GM18868 (cell line): ENCODE measurements around the gene CCDC81.

Source experiments
- ATAC-seq: cut with Tn5 transposase; IDR thresholded peaks from one replicate; pipeline ENCODE4 v1.9.1; 2021; ENCODE audit warnings: mild to moderate bottlenecking, moderate library complexity; ENCODE audit not compliant: unreplicated experiment

Gene CCDC81

DNA sequence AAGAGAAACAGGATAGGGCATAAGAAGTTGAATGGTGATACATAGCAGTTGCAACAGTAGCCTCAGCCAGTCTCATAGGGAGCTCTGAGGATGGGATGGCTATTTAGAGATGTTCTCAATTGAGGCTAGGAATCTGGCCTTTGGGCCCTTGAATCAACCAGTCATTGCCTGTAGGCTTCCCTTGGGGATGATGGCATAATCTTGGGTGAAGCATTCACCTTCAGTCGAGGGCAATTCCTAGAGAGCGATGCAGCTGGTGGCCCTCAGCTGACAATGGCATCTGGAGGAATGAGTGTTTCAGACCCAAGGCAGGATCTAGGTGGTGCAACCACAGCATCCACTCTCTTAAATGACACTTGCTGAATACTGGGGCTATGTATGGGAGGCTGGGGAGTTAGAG is 61.0 kb downstream of the CCDC81 start:
- ATAC-seq = no peak

GRCh38 chr11:86438685-86439084 is 64.0 kb downstream of the CCDC81 start:
- no peak for ATAC-seq

GRCh38 chr11:86440305-86440716 is 65.6 kb downstream of the CCDC81 start:
- no peak for ATAC-seq

- no peak for ATAC-seq
Measured at GRCh38 chr11:86440843-86441242, 66.2 kb downstream of the CCDC81 start.

GRCh38 chr11:86442420-86442819 is 67.7 kb downstream of the CCDC81 start:
- no peak for ATAC-seq

DNA sequence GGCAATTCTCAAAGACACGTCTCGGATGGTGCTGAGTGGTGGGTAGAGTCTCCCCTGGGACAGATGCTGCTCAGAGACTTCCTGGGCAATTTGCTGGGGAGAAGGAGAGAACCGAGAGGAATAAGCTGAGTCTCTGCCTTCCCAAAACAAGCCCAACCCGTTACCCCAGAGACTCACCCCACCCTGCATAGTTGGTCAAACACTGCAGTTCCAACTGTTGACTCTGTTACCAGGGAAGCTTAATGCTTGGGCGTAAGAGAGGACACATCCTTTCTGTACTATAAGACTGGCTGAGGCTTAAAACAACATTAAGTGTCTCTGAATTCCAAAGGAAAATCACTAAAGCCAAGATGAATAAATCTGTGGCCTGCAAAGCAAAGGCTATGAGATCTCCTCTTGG is 68.1 kb downstream of the CCDC81 start:
- no peak for ATAC-seq

GRCh38 chr11:86443415-86443814 is 68.7 kb downstream of the CCDC81 start:
- ATAC-seq = peak; percentile 36

DNA sequence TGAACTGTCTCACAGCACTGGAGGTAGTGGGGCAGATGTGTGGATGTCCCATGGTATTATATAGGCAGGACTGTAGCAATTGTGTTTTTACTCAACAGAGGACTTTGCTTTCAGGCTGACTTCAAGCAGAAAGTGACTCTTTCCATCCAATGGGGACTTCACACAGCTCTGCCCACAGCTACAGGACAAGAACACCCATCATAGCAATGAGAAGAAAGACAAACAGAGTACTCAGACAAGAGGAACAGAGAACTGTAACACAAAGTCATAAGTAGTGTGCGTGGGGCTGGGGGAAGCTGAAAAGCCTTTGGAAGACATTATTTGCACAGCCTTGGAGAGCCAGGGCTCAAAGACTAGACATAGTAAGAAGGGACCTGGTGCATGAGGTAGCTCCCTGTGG is 70.3 kb downstream of the CCDC81 start:
- peak; percentile 39 for ATAC-seq

GRCh38 chr11:86446163-86446923 is 71.7 kb downstream of the CCDC81 start:
- ATAC-seq = no peak

DNA sequence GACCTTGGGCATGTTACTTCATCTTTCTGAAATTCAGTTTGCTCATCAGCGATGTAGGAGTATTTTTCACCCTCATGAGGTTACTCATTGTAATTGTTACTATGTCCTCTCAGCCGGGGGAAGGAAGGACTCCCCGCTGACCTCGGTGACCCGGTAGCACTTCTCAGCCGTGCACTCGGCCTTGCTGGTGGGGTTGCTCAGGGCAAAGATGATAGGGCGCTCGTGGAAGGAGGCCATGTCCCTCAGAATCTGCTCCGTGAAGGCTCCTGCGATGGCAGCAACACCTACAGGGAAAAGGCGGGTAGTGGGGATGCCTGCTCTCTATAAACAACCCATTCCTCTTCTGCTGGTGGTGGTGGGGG is 72.2 kb downstream of the CCDC81 start:
- ATAC-seq = no peak

DNA sequence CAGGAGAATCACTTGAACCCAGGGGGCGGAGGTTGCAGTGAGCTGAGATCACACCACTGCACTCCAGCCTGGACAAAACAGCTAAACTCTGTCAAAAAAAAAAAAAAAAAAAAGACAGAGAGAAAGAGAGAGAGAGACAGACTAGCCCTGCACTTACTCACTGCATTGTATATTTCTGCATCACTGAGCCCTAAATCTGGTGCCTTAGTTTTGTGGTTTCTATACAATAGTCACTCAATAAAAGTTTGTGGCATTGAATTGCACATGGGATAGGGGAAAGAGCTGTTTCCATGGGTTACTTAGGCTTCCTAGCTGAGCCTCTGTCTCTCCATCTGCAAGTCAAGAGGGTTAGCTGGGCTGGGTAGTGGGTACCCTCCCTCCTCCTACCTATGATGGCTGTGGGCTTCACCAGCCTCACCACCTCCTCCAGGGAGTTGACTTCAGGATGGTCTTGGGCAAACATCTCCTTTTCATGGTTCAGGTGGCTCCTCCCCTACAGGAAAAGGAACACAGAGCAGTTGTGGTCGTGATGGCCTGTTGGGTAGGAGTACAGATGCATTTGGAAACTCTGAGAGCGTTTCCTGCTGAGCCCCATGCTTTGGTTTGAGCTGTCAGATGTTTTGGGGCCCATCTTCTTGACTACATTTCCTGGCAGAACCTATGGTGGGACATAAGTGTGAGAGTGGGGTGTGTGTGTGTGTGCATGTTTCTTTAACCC is 73.2 kb downstream of the CCDC81 start:
- no peak for ATAC-seq

GRCh38 chr11:86449993-86450629 is 75.4 kb downstream of the CCDC81 start:
- no peak for ATAC-seq

DNA sequence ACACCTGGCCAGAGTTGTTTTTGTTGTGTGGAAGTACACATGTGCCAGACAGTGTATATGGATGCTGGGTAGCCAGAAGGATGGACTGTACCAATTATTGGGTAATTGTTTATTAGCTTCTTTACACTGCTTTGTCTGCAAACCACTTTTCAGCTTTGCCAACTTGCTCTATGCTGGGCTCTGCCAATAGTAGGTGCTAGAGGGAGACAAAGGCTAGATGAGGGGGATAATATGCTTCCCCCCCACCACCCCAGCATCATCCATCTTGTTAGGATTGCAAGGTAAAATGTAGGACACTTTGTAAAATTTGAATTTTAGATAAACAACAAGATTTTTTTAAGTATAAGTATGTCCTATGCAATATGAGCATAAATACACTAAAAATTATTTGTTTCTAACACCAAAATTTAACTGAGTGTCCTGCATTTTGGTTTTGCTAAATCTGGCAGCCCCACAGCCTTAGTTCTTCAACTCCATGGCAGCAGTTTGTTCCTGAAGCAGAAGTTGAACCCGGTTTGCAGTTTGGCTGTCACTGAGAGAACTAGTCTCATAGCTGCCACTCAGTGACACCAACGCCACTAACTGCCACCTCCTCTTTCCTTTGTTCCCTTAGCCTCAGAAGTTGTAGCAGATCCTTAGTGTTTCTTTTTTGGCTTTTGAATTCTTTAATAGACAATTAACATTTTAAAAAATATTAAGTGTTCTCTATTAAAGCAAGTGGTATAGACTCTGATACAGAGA is 78.8 kb downstream of the CCDC81 start:
- no peak for ATAC-seq

DNA sequence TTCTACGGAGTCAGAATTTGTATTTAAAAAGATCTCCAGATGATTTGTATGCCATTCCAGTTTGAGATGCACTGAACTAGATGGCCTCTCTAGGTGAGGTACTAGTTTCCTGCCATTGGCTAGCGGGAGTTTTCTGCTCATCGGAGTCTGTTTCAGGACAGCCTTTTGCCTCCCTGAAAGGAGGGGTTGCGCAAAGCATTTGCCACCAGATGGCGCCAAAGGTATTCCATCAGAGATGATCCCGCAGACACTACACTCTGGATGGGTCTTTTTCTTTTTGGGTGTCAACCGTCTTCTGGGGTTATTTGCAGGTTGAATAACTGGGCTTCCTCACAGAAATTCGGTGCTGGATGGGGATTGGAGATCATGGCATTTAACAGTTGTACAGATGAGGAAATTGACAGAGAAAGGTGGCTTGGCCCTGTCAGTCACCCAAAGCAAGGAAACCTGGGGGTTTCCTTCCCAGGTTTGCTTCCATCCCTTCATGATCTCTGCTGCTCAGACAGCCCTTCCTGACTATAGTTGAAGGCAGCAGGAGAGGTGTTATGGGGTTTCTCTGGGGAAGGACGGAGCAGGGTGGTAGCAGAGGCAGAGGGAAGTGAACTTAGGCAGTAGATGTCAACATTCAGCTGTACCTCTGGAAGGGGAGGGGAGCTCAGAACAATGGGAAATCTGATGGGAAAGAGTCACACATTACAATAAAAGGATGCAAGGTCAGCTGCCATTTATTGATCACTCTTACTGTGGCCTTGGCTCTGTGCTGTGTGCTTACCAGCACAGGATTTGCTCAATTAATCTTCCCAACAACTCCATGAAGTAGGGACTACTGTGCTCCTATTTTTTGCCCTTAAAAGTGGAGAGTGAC is 81.6 kb downstream of the CCDC81 start:
- ATAC-seq = peak; percentile 89

GRCh38 chr11:86458294-86459001 is 83.8 kb downstream of the CCDC81 start:
- ATAC-seq = no peak

GRCh38 chr11:86459002-86459385 is 84.3 kb downstream of the CCDC81 start:
- ATAC-seq = no peak

DNA sequence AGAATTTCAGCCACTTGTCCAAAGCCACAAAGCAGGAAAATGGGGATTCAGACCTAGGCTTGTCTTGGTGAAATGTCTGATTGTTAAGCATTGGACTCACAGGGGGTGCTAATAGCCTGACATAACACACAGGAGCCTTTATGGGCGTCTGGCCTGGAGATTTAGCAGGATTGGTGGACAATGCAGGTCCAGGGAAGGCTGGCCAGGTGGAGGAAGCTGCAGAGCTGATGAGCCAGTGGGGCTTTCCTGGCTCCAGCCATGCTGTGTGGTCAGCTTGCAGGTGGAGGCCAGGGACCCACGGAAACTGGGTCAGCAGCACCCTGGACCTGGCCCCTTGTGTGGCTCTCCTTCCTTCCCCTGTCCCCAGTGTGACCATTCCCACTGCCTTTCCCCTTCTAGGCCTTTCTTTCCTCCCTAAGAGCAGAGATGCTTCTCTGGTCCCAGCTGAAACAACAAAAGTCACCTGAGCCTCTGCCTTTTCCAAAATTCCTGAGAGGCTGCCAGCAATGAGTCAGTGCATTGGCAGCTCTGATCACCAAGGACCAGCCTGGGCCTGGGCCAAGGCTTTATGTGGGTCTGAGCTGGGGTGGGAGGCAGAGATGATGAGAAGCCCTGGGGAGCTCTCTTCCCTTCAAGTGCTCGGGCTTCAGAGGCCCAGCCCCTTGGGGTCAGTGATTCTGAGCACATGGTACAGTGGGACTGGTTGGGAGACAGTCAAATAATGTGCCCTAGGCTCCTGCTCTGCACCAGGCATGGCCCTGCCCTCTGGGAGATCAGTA is 85.2 kb downstream of the CCDC81 start:
- ATAC-seq = no peak

- ATAC-seq = no peak
Measured at GRCh38 chr11:86460461-86461385, 86.0 kb downstream of the CCDC81 start.
